GM19351 (cell line): ENCODE results near the gene NRXN3.
"Not testable (repeated sequence)": the region's sequence is repeated elsewhere in the genome, so short reads cannot be mapped to it uniquely, and the experiment has no call there.

Source experiments
- ATAC-seq: cut with Tn5 transposase; IDR thresholded peaks from one replicate; pipeline ENCODE4 v1.9.1; 2021; ENCODE audit warnings: mild to moderate bottlenecking, moderate library complexity; ENCODE audit not compliant: unreplicated experiment

NRXN3 gene

DNA sequence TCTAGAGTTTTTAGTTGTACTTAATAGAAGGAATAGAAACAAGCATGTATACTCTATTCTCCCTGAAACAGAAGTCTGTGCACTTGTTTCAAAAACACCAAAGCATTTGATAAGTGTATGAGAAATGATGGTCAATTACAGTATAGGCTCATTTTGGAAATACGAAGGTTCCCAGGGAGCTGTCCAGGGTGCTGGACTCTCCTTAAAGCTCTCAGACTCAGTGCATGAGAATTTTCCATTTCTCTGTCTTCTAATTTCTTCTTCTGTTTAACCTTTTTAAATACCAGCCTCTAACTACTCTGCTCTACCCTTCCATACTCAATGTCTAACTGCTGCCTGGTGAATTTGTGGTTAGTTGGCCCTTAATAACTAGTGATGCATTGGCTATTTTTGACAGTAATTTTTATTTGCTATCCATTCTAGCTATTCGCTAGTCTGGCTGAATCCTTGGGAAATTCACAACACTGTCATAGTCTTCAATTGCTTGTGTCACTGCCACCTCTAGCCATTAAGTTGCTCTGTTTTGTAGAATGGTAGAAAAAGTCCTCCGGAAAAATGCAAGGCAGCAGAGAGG, 229.2 kb downstream of the NRXN3 start:
- ATAC-seq, result no peak

DNA sequence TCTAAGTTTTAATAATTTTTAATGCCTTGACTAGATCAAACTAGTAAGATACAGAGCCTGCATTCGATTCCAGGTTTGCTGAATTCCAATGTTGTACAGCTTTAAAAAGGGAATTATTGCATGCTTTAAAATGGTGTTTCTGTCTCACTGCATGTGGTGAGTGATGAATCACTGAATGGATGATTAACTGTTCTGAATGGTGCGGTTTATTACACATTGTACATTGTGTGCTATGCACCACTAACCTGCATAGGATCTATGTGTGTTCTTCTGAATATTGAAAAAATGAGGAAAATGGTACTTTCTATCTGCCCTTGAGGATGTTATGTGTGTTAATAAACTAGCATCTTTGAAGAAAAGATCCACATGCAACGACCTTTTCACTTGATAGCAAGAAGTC, 231.7 kb downstream of the NRXN3 start:
- no peak for ATAC-seq

DNA sequence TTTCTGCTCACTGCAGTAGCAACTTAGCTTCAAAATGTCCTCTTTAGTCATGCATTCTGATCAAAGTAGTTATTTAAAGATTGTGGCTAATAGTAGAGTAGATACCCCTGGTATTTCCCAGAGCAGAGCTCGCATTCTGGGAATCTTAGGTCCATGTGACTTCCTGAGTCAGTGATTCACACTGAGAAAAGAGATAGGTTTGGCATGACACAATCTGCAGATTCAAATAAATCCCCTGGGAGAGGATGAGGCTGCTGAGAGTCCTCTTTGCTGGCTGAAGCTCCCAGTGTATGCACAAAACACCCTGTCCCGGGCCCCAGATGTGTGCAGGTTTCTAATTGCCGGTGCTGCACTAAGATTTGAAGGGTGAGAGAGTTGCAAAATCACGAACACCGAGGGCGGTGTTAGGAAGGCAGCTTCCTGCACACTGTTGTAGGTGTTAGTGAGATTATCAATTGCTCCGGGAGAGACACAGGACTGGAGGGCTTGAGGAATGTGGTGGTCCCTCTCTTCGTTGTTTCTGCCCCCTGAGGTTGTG, 233.2 kb downstream of the NRXN3 start:
- ATAC-seq, result peak; percentile 73

DNA sequence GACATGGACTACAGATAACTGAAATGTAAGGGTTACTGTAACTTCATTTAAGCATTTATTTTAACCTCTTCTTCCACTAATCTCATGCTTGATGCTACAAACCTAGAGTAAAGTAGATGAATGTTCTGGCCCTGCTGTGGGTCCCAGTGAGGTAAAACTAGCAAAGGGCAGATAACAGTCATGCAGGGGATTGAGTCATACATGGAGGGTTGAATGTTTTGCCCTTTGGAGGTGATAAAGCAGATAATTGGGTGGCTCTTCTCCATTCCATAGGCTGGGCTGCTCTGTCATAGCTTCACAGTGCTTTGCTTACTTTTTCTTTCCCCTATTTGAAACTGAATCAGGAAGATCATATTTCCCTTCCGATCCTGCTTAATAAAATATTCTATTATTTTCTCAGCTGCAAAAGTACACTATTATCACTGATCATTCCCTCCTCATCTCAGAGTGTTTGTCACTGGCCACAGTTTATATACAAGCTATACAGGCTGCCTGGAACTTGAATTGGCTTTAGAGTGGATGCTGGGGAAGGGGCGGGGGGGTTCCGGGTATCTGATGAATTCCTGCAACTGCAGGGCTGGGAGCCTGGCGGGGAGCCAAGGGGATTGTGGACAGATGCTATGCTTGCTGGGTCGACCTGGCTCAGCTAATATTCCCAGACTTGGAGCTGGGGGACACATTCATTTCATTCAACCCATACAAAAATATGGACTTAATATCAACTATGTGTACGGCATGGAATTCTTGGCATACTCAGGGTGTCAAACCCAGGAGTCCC, 235.1 kb downstream of the NRXN3 start:
- ATAC-seq, result no peak

DNA sequence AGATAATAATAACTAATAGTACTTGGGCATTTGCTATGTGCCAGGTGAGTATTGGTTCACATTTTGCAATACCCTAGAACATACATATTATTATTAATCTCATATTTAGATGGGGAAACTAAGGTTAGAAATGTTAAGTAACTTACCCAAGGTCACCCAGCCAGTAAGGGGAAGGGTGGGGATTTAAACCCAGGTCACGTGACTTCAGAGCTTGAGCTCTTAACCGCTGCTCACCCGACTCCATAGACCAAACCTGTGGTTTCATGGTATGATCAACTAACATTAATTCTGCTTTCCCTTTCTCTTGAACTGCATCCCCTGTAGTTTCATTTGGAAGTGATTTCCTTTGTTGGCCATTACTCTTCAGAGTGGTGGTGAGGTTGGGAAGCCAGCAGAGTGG, 242.3 kb downstream of the NRXN3 start:
- ATAC-seq, result no peak

DNA sequence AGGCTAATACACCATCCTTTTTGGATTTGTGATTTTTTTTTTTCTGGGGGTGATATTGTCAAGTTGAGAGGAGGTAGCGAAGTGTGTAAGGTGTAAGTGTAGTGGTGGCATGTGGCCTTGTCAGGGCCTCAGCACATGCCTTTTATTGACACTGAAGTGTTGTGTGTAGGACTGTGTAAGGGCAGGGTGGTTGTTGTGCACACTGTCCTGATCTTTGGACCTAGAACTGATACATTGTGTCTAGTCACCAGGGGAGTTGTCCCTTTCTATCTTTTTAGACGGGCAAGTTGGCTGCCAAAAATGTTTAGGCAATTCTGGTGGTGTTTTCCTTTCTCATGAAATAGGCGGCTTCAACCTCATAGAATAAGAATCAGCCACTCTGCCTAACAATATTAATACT, 244.0 kb downstream of the NRXN3 start:
- ATAC-seq, result no peak

DNA sequence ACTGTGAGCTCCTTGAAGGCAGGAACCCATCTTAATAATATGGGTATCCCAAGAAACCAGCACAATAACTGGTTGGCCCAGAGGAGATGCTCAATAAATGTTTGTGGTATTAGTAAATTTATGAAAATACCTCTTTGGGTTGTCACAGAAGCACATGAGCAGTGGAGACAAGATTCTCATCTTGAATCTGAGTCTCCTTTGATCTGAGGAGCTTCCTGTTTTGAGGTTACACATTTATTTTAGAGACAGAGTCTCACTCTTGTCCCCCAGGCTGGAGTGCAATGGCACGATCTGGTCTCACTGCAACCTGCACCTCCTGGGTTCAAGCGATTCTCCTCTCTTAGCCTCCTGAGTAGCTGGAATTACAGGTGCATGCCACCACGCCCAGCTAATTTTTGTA, 247.4 kb downstream of the NRXN3 start:
- ATAC-seq, result no peak

DNA sequence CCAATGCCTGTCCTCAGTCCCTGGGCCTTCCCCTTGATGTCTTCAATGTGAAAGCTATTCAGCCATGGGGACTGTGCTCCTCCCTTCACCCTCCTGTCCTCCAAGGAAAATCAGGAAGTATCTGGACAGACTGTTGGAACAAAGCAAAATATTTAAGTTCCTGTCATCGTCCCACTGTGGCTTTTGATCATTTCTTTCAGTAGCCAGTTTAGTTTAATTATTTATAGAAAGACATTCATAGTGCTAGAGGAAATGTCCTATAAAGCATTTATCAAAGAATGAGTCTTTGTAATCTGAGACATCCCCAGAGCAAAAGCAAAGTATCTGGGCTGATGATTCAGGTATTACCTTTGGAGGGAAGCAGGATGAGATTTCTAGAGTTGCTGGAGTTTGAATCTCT, 254.1 kb downstream of the NRXN3 start:
- ATAC-seq, result no peak

DNA sequence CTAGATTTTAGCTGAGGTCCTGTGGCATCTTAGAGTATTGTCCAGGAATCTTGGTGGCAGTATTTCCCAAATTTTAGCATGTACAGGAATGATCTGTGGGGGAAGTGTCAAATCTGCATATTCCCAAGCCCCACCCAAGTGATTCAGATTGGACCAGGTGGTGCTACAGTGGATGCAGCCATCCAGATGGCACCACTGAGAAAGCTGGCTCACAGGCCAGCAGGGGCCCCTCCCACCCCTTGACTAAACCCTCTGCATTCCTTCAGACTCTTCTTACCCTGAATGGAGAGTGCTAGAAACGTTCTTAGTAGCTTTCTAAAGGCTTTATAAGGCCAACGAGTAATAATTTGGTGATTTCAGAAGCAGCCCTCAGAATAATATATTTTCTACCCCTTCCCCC, 255.2 kb downstream of the NRXN3 start:
- no peak for ATAC-seq

DNA sequence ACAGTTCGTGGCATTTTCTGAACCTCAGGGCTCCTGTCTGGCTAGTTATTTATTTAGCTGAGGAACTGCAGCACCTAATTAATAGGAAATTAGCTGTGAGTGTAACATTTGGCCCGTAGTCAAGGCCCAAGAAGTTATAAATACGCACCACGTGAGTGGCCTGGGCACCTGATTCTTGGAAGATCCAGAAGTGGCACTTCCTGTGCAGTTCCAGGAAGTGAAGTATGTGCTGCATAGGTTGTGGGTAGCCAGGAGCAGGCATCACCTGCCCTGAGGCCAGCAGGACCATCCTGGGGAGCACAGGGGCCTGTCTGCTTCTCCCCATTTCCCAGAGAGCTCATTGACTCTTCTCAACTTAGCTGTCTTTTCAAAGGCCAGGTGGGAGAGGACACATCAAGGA, 255.6 kb downstream of the NRXN3 start:
- ATAC-seq, result no peak

DNA sequence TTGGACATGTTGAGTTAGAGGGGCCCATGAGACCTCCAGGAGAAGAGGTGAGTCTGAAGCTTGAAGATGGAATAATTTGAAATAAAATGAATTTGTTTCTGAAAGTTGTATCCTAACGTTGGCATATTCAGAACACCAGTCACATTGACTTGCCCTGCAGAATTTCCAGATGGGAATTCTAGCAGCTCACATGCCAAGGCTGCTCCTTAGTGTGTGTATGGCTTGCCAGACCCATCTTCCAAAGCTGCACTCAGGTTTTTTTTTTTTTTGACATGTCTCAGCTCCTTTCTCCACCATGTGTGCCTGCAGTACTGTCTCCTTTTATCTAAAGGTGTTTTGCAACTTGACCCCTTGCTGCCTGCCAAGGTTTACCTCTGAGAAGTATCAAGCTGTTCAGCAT, 261.9 kb downstream of the NRXN3 start:
- no peak for ATAC-seq

DNA sequence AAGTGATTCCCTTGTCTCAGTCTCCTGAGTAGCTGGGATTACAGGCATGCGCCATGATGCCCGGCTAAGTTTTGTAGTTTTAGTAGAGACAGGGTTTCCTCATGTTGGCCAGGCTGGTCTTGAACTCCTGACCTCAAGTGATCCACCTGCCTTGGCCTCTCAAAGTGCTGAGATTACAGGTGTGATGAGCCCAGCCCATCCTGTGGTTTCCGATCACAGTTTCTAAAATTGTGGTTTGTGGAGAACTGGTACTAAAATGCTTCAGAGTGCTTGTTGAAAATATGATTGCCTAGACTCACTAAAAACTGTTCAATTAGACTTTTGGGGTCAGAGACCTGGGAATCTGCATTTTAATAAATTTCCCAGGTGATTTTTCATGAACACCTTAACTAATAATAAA, 267.3 kb downstream of the NRXN3 start:
- not testable (repeated sequence) for ATAC-seq

DNA sequence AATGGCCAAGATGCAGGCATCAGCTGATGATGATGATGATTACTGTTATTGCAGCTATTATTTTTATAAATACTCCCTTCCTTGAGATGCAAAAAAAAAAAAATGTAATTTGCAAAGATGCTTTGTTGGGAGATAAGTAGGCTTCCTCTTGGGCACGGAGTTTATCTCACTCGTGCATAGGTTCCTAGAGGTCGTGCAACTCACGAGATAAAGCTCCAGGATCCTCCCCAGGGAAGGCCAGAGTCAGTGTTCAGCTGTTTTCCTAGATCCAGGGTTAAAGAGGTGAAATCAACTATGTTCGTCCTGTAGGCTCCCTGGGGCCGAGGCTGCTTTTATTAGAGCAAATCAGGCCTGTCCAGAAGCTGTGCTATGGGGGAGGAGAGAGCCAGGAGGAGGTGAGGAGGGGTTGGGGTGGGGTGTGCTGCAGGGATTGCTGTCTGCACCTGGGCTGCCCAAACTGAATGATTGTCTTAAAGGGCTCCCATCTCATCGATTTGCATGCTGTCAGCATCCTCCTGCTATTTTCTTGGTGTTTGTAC, 270.3 kb downstream of the NRXN3 start:
- ATAC-seq, result no peak

DNA sequence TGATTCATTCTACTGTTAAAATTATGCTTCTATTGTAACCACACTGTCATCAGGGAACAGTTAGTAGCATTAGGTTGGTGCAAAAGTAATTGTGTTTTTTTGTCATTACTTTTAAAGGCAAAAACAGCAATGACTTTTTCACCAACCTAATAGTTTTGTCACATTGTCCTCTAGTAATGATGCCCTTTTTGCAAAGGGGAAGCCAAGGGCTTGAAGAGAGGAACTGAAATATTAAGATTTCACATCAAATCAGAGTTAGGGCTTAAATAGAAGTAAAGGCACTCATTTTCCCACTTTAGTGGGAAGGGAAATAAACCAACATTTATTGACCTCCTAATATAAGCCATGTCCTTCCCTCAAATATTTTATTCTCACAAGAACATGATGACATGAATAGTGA, 273.7 kb downstream of the NRXN3 start:
- ATAC-seq, result no peak

DNA sequence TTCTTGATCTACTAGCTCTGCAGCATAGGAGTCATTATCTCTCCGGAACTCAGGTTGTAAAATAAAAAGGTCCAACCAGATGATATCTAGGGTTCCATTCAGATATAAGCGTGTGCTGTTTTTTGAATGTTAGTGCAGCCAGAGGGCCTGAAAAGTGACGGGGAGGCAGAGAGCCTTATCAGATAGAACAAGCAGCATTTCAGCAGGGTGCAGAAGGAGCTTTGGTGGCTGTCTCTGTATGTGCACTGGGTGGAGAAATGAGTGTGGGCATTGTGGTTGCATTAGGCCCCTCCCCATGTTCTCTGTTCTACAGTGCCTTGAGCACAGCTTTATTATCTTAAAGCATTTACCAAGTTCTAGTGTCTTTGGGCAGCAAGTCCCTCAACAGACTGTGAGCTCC, 275.1 kb downstream of the NRXN3 start:
- no peak for ATAC-seq

DNA sequence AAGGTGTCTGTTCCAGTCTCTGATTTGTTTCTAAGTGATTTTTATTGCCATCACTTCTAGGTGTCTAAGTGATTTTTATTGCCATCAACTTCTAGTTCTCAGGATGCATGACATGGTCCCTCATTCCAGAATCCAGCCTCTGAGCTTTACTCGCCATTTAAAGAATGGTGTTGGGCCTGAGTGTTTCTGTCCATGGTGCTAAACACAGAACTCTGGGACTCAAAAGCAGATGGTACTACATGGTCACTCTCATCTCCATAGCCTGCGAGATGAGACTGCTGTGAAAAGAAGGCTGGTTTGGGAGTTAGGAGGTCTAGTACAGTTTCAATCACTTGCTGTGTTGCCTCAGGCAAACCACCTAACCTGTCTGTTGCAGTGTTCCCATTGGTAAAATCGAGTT, 276.6 kb downstream of the NRXN3 start:
- no peak for ATAC-seq

DNA sequence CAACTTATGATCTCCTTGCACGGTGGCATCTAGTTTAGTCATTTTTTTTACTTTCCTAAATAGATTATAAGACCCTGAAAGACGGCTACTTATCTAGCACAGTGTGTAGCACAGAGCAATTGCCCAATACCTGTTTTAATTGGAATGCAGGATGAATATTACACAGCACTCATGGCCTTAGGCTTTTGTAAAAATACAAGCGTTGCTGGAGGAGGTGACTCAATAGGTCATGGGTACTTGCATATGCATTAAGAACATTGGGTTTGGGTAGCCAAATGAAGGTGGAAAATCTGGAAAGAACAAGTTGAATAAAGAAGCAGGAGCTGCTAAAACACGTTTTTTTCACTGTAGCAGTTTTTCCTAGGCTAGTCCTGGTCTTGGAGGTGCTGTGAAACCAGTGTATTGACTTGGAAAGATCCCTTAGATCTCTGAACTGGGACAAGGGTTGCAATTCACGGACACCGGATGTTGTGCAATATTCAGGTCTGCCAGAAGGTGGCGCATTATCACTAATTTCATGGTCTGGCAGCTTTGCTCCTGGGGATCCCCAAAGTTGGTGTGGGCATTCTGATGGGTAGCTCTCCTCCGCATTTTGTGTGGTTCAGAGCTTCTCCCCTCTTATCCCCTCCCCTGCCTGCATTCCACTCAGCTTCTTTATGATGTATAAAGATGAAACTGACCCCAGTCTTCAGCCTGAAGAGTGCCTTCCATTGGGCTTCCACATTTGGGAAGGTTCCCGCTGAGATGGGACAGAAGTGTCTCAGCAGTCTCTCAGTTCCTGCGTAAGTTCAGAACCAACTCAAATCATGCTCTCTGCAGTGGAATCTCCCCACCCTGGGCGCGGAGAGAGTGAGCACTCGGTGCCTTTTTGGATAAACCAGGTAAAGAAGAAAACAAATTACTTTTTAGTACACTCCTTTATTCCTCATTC, 278.3 kb downstream of the NRXN3 start:
- ATAC-seq, result peak; percentile 77

DNA sequence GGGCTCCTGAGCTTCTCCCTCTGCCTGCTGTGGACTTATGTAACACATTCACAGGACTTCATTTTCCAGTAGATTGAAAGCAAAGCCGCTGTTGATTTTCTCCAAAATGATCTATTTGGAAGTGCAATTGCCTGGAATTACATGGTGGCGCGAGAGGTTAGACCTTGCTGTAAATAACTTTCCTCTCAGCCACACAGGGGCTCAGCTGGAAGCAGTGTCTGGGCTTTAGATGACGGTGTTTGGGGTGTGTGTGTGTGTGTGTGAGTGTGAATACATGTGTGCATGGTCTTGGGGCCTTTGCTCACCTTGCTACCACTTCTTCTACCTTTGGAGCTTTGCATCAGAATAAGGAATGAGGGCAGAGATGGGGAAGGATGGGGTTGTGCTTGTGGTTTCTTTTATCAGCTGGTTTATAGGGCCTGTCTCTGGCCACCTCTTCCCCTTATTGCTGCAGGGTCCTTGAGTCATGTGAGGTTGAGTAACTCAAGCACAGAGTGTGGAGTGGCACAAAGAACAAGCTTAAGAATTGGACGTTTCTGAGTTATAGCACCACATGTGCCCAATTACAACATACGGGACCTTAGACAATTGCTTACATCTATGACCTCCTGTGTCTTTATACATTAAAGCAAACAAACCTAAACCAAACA, 280.6 kb downstream of the NRXN3 start:
- ATAC-seq, result no peak

DNA sequence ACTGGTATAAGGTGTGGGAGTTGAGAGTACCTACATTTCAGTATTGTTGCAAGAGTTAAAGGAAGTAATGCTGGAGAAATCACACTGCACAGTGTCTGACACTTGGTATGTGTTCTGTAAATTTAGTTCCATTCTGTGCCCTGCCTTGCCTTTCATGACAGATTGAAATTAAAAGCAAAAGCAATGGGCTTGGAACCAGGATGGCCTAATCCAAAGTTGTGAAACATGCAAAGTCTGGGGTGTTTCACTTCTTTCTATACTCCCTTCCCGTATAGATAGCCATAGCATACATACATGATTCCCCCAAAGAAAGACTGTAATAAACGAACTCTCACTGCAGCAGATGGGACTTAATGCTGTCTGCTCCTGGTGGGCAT, 281.1 kb downstream of the NRXN3 start:
- ATAC-seq, result no peak

DNA sequence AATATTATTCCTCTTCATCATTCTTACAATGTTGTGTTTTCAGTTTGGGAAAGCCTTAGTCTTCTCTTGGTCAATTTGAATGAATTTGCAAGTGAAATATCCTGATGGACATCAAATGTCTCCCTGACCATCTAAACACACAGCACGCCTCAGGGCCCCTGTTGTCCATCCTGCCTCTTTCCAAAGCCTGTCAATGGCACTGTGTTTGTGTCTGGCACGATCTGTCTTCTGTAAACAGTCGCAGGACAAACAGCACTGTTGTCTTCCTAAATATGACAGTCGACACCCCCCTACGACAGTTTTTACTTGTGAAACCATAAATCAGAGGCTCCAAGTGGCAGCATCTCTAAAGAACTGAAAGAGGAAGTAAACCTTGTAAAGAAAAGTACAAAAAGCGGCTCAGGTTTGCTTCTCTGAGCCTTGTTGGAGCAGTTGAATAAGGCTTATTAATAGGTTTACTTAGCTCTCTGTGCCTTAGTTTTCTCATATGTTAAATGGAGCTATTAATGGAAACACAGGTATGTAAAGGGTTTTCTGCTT, 285.8 kb downstream of the NRXN3 start:
- ATAC-seq, result peak; percentile 96

DNA sequence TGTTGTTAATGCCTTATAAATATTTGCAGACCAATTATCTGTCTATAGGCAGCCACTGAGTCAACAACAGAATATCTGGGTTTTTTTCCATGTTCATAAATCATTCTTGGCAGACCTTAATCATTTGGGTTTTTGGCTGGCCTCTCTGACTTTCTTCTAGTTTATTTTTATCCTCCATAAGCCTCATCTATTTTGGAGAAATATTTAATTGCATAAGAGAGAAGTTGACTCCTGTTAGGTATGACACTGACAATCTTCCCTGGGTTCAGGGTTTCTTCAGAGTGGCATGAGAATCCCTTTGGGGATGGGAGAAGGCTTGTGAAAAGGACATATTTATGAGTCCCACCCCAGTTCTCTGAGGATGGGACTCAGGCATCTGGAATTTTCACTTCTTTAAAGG, 299.8 kb downstream of the NRXN3 start:
- no peak for ATAC-seq
